Uterus (tissue), 4 donors: ENCODE measurements around the gene C16orf89. TPM values are rescaled to one million over a fixed set of nuclear protein-coding genes. Genes with fewer than 3 reads are reported as not detected.

ENCODE experiments used
- DNase-seq, 2 donors: peaks; one replicate each; pipeline ENCODE4 v3.0.0-alpha.2; 2019 to 2020
- H3K27ac ChIP-seq, 2 donors: fragments of 200-600 bp; sonication (generic); 1 replicate in 1 of 2; 2 replicates in 1 of 2; pipeline ENCODE4 v1.5.1; 2016 to 2018
- H3K27me3 ChIP-seq, 2 donors: fragments of 200-600 bp; sonication (generic); one replicate each; pipeline ENCODE4 v1.5.1; 2018 to 2019; ENCODE audit warnings: control low read depth in 1 of 2
- H3K36me3 ChIP-seq, 2 donors: fragments of 200-600 bp; sonication (generic); one replicate each; pipeline ENCODE4 v1.5.1; 2019; ENCODE audit warnings: control low read depth in 1 of 2
- H3K4me1 ChIP-seq, 2 donors: fragments of 200-600 bp; sonication (generic); one replicate each; pipeline ENCODE4 v1.5.1; 2018 to 2019; ENCODE audit warnings: control low read depth in 1 of 2
- H3K4me3 ChIP-seq, 2 donors: fragments of 200-600 bp; sonication (generic); 1 replicate in 1 of 2; 2 replicates in 1 of 2; pipeline ENCODE4 v1.5.1; 2018 to 2019; ENCODE audit warnings: mild to moderate bottlenecking in 1 of 2
- H3K9me3 ChIP-seq, 2 donors: fragments of 200-600 bp; sonication (generic); one replicate each; pipeline ENCODE4 v1.5.1; 2019; ENCODE audit warnings: control low read depth in 1 of 2
- CTCF ChIP-seq, 4 experiments: fragments of 200-600 bp in 2 of 4; fragments of 450-650 bp in 2 of 4; sonication (generic) in 2 of 4; IDR thresholded peaks; one replicate each; pipeline ENCODE4 v1.5.1; 2016 to 2019; ENCODE audit warnings: antibody characterized with exemption in 4 of 4, mild to moderate bottlenecking in 2 of 4, moderate library complexity in 1 of 4
- POLR2A ChIP-seq, 2 donors: fragments of 450-650 bp; IDR thresholded peaks; one replicate each; pipeline ENCODE4 v1.6.1; 2016; ENCODE audit warnings: antibody characterized with exemption in 2 of 2, mild to moderate bottlenecking in 1 of 2, moderate library complexity in 1 of 2
- intact Hi-C: fragments of 100-400 bp; cut with DNase I; formaldehyde crosslinking; loops from one replicate; pipeline ENCODE4 v1.15.1; 2023; ENCODE audit warnings: low total_unique reads
- total RNA-seq, 4 donors: library from RNA; depleted of rRNA in 3 of 4; stranded (reverse); fragments of >200 nt in 3 of 4; gene quantifications; one replicate each; pipeline versions ENCODE4 v1.1.0 to v1.2.4, GENCODE V29; 2014 to 2023
- donor health status: DM: yes; HTN: yes; CAD: no.

C16orf89 gene
- total RNA-seq, 4 donors from 2014 or later: 0.76 to 13.1 (median 1.1) TPM; not detected in 1

GRCh38 chr16:5059386-5060072 lies 6.2 kb downstream of the C16orf89 start:
- Histone ChIP-seq H3K36me3 (no peaks in the 10 kb centered on the region), H3K9me3 (no peaks in the 10 kb centered on the region), H3K4me3 (no peak overlapping the region), H3K4me1 (no peaks in the 10 kb centered on the region), H3K27me3 (no peaks in the 10 kb centered on the region), H3K27ac (no peak overlapping the region)
- intact Hi-C loops: no loop called here
- TF ChIP-seq POLR2A (IDR thresholded peaks at IDR 0.05) (no peak), CTCF (IDR thresholded peaks at IDR 0.05) (no peak)
- no peak for DNase-seq

GRCh38 chr16:5058476-5058875 lies 7.3 kb downstream of the C16orf89 start:
- Histone ChIP-seq H3K36me3 (no peaks in the 10 kb centered on the region), H3K27me3 (no peaks in the 10 kb centered on the region), H3K4me3 (no peak overlapping the region), H3K9me3 (no peaks in the 10 kb centered on the region), H3K4me1 (no peaks in the 10 kb centered on the region), H3K27ac (no peak overlapping the region)
- no peak for TF ChIP-seq POLR2A (IDR thresholded peaks at IDR 0.05)
- TF ChIP-seq CTCF (IDR thresholded peaks at IDR 0.05): no peak
- intact Hi-C loops: no loop called here
- DNase-seq: no peak

- Histone ChIP-seq H3K9me3 (no peaks in the 10 kb centered on the region), H3K4me3 (no peak overlapping the region), H3K4me1 (no peaks in the 10 kb centered on the region), H3K27me3 (no peaks in the 10 kb centered on the region), H3K36me3 (no peaks in the 10 kb centered on the region), H3K27ac (no peak overlapping the region)
- intact Hi-C loops: no loop called here
- no peak for TF ChIP-seq CTCF (IDR thresholded peaks at IDR 0.05)
- no peak for TF ChIP-seq POLR2A (IDR thresholded peaks at IDR 0.05)
- no peak for DNase-seq
Measured at GRCh38 chr16:5056352-5056751, 9.4 kb downstream of the C16orf89 start.

- TF ChIP-seq CTCF (IDR thresholded peaks at IDR 0.05) (no peak), POLR2A (IDR thresholded peaks at IDR 0.05) (no peak)
- DNase-seq: no peak
- Histone ChIP-seq H3K9me3 (no peaks in the 10 kb centered on the region), H3K36me3 (no peaks in the 10 kb centered on the region), H3K27me3 (no peaks in the 10 kb centered on the region), H3K4me3 (no peak overlapping the region), H3K27ac (no peak overlapping the region), H3K4me1 (no peaks in the 10 kb centered on the region)
- intact Hi-C loops: no loop called here
Measured at GRCh38 chr16:5054876-5055865, 10.6 kb downstream of the C16orf89 start.

- Histone ChIP-seq H3K27ac (no peak overlapping the region), H3K27me3 (no peaks in the 10 kb centered on the region), H3K4me3 (no peak overlapping the region), H3K4me1 (no peaks in the 10 kb centered on the region), H3K36me3 (no peaks in the 10 kb centered on the region), H3K9me3 (no peaks in the 10 kb centered on the region)
- DNase-seq: no peak
- intact Hi-C loops: no loop called here
- TF ChIP-seq CTCF (IDR thresholded peaks at IDR 0.05) (no peak), POLR2A (IDR thresholded peaks at IDR 0.05) (no peak)
Measured at GRCh38 chr16:5046914-5047313, 18.8 kb downstream of the C16orf89 start.
